NCI-H446 treated with DMSO at 0.1 percent for 48 hours (cell line): ENCODE data around the gene COASY.
"Not testable (repeated sequence)": the region's sequence is repeated elsewhere in the genome, so short reads cannot be mapped to it uniquely, and the experiment has no call there.

Source experiments
- DNase-seq: peaks from one replicate; lab custom pipeline; 2025; lab: John Stamatoyannopoulos, UW

The COASY gene

GRCh38 chr17:42553161-42553818 is 8.7 kb upstream of the COASY start:
- DNase-seq: no peak

- no peak for DNase-seq
Measured at GRCh38 chr17:42553866-42554249, 8.1 kb upstream of the COASY start.

- DNase-seq: peak; percentile 32
Measured at GRCh38 chr17:42554250-42555121, 7.5 kb upstream of the COASY start.

- no peak for DNase-seq
Measured at GRCh38 chr17:42555122-42555622, 6.8 kb upstream of the COASY start.

GRCh38 chr17:42555961-42556617 is 5.9 kb upstream of the COASY start:
- not testable (repeated sequence) for DNase-seq

GRCh38 chr17:42559075-42559474 is 2.9 kb upstream of the COASY start:
- no peak for DNase-seq

DNA sequence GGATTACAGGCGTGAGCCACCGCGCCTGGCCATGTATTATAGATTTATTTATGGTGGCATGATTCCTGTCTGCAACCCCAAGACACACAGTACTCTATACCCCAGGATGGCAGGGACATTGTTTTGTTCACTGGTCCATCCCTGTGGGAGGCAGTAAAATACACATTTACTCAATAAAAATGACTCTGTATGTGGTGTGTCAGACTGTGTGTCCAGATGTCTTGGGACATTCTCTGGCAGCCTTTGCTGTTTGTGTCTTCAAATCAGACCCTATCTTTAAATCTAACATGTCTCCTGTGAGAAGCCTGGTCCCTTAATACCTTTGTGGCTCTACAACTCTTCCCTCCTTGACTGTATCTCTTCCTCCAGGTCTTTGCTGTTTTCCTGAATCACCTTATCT is 1.7 kb upstream of the COASY start:
- DNase-seq: no peak

DNA sequence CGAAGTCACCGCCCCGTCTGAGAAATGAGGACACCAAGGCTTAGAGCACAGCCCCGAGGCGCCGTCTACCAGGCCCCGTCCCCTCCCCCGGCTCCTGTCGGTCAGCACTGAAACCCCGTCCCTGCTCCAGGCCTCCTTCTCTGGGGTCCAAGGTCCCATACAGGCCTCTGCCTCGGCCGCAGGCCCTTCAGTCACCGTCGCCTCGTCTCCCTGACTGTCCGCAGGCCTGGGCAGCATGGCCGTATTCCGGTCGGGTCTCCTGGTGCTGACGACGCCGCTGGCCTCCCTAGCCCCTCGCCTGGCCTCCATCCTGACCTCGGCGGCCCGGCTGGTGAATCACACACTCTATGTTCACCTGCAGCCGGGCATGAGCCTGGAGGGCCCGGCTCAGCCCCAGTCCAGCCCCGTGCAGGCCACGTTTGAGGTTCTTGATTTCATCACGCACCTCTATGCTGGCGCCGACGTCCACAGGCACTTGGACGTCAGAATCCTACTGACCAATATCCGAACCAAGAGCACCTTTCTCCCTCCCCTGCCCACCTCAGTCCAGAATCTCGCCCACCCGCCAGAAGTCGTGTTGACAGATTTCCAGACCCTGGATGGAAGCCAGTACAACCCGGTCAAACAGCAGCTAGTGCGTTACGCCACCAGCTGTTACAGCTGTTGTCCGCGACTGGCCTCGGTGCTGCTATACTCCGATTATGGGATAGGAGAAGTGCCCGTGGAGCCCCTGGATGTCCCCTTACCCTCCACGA is 617 bp downstream of the COASY start:
- no peak for DNase-seq

DNA sequence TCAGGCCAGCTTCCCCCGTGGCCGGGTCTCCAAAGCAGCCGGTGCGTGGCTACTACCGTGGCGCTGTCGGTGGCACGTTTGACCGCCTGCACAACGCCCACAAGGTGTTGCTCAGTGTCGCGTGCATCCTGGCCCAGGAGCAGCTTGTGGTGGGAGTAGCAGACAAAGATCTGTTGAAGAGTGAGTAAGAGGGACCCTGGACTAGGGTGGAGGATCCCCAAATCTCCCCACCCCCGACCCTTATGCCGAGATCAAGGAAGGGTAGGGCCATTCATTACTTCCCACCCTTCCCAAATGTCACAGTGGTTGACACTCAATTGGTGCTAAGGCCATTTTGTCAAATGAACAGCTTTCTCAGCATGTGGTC is 1.2 kb downstream of the COASY start:
- no peak for DNase-seq

DNA sequence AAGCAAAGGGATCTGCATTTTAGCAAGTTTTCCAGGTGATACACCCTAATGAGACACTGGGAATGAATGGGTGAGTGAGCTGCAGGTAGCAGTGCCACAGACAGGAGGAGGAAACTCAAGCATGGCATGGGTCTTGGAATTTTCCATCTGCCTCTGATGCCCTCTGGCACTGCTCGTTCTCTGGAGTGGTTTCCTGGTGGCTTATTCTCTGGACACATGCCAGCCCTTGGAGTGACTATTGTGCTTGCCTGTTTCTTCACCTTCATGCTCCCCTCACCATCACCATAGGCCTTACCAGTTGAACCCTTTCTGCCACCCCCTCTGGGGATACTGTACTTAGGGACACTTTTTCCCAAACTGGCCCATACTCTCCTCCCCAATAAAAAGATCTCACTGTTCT is 1.6 kb downstream of the COASY start:
- DNase-seq: no peak

GRCh38 chr17:42563950-42564349 is 2.0 kb downstream of the COASY start:
- DNase-seq: no peak

DNA sequence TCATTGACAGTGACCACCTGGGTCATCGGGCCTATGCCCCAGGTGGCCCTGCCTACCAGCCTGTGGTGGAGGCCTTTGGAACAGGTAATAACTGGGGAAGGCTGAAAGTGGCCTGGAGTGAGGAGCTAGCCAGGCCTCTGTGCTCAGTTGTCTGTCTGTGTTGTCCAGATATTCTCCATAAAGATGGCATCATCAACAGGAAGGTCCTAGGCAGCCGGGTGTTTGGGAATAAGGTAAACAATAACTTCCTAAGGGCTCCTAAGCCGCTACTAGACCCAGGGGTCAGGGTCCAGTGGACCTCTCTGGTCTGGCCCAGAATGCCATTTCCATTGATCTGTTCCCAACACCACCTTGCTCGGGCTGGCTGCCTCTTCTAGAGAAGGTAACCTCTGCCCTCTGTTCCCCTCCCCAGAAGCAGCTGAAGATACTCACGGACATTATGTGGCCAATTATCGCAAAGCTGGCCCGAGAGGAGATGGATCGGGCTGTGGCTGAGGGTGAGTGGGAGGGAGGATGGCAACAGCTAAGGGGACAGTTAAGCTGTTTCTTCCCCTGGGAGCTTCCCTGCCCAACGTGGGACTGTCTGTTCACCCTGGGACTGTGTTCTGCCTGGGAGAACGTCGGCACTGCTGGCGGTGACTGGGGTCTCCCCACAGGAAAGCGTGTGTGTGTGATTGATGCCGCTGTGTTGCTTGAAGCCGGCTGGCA is 3.0 kb downstream of the COASY start:
- no peak for DNase-seq

GRCh38 chr17:42565523-42566214 is 3.7 kb downstream of the COASY start:
- DNase-seq: no peak

DNA sequence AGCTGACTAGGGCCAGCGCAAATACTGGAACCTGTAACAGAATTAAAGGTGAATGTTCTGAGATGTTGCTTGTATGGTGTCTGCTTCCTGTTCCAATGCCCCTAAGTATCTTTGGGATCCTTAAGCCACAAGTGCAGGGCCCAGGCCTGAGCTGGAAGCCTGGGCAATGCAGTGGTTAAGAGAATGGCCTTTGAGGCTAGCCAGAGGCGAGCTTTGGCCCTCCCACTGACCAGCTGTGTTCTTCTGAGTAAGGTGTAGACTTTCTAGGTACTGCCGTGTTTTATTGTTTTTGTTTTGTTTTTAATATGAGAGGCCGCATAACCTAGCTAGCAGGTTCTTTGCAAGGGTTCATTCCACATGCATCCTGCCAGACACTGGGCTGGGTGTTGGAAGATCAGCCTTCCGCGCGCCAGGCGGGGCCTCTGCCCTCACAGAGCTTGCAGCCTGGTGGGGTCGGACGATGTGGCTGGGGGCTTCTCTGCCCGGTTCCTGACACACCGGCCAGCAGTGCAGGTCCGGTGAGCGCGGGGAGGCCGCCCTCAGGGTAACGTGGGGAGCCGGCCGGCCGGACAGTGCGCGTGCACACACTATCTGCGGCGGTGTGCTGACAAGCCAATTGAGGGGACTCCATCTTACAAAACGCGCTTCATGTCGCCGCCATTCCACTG is 4.4 kb downstream of the COASY start:
- DNase-seq: no peak

DNA sequence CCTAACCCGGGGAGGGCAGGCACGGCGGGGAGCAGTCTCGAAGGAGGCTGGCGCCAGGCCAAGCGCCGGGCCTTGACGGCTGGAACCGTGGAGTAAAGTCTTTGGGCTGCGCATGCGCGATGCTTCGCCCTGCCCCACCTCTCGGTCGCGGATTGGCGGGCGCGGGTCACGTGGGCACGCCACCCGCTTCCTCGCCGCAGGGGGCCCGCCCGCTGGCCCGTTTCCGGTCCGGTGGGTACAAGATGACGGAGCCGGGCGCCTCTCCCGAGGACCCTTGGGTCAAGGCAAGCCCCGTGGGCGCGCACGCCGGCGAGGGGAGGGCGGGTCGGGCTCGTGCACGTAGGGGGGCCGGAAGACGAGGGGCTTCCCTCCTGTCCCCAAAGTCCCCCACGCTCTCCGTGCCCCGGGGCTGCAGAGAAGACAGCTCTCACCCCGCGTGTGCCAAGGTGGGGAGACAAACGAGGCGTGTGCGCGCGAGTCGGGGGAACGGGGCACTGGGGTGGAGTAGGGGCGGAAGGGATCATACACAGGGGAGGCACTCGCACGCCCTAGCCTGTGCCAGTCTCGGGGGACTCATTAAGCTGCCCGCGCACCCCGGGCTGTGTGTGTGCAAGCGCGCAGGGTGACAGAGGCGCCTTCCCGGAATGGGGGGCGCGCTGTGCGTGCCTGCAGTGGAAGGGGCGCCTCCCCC is 5.1 kb downstream of the COASY start, which contains the start of gene MLX:
MLX (plus strand) TSS at position 218 of the 691 bp plus-strand sequence; CDS start at position 243, 25 bp downstream.
- DNase-seq: peak; percentile 69

- no peak for DNase-seq
Measured at GRCh38 chr17:42568341-42569111, 6.6 kb downstream of the COASY start.

GRCh38 chr17:42571435-42572225 is 9.7 kb downstream of the COASY start:
- no peak for DNase-seq

DNA sequence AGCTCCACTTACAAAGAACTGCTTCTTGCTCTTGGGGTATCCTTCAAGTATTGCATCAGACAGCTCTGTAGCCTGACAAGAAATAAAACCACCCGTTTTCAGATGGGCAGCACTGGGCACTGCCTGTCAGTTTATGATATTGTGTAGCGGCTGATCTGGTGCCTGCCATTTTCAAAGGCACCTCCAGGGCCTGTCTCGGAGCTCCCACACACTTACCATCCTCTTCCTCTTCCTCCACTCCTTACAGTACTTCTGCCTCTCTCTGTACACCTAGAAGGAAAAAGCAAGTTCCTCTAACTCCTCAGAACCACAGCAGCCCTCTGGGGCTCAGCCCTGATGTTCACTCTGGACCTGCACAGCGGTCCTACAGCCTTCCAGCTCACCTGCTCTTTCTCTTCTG is 11.1 kb downstream of the COASY start:
- no peak for DNase-seq
